ENCODE measurements around the gene ZNF497.
"Not testable (repeated sequence)": the region's sequence is repeated elsewhere in the genome, so short reads cannot be mapped to it uniquely, and the experiment has no call there.

The ZNF497 gene

DNA sequence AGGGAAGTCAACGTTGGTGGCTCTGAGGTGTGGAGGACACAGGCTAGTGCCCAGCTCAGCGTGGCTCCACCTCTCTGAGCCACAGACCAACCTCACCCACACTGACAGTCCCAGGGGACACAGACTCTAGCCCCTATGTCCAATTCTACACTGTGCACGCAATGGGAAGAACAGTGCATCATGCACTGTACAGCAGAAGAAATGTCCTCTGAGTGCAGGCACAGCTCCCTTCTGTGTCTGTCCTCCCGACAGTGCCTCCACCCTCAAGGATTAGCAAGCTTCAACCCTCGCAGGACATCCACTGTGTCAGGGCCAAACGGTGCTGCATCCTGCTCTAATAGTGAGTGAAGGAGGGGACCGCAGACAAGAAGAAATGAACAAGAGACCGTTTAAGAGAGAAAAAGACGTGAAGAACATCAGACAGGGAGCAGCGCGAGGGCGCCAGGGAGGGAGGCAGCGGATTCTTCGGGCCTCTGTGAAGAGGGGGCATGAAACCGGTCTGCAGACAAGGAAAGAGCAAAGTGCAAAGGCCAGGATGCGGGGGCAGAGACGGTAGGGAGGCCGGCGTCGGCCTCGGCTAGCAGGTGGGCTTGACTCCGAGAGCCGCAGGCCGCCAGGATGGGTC is 17.6 kb upstream of the ZNF497 start:
- Histone ChIP-seq H3K9ac (ENCODE audit: low read length) (peak overlapping the region; percentile 82; the same call in 1 of the 2 replicates), H3K4me1 (ENCODE audit: low read length) (0 out of 2 replicates have a peak, but pooled peaks cover 3% of the 10 kb centered on the region), H2AFZ (ENCODE audit: low read length) (peak overlapping the region; percentile 96)

DNA sequence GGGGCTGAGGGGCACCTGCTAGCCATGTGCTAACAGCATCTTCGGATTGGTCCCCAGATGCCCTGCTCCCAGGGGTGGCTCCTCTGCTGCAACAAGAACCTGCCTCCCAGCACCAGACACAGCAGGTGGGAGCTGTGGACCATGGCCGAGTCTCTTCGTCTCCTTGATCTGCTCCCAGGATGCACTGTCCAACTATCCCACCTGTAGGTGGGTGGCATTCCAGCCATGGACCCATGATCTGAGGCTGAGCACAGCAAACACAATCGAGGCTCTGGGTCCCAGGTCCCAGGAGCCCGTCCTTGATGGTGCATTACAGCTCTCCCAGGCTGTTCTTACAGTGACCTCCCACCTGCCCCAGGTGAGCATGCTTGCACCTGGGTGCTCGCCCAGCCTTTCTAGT is 16.7 kb upstream of the ZNF497 start:
- no peaks in the 10 kb centered on the region for H3K9me2 ChIP-seq (replicated peaks; ENCODE audit: insufficient read depth, low read length)
- H3K36me3 ChIP-seq (replicated peaks; ENCODE audit: insufficient read depth, low read length), result no peaks in the 10 kb centered on the region
- H3K9ac ChIP-seq (ENCODE audit: low read length), result no peak overlapping the region
- no peak overlapping the region for H3K27ac ChIP-seq (ENCODE audit: low read length)
- 0 out of 2 replicates have a peak, but pooled peaks cover 3% of the 10 kb centered on the region for H3K4me1 ChIP-seq (ENCODE audit: low read length)
- no peaks in the 10 kb centered on the region for H3K9me3 ChIP-seq (replicated peaks; ENCODE audit: insufficient read depth, low read length)
- H3K27me3 ChIP-seq (replicated peaks; ENCODE audit: insufficient read depth, low read length), result no peaks in the 10 kb centered on the region
- no peak overlapping the region for H3K4me3 ChIP-seq (ENCODE audit: low read length)
- TF ChIP-seq EZH2 (optimal IDR thresholded peaks at IDR 0.05; ENCODE audit: low read depth, low read length), result no peak
- TF ChIP-seq, protein P1, sequence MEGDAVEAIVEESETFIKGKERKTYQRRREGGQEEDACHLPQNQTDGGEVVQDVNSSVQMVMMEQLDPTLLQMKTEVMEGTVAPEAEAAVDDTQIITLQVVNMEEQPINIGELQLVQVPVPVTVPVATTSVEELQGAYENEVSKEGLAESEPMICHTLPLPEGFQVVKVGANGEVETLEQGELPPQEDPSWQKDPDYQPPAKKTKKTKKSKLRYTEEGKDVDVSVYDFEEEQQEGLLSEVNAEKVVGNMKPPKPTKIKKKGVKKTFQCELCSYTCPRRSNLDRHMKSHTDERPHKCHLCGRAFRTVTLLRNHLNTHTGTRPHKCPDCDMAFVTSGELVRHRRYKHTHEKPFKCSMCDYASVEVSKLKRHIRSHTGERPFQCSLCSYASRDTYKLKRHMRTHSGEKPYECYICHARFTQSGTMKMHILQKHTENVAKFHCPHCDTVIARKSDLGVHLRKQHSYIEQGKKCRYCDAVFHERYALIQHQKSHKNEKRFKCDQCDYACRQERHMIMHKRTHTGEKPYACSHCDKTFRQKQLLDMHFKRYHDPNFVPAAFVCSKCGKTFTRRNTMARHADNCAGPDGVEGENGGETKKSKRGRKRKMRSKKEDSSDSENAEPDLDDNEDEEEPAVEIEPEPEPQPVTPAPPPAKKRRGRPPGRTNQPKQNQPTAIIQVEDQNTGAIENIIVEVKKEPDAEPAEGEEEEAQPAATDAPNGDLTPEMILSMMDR (IDR thresholded peaks at IDR 0.05; ENCODE audit: low read length), result no peak
- no peak for TF ChIP-seq EZH2phosphoT487 (IDR thresholded peaks at IDR 0.05; ENCODE audit: low read length)
- no peaks in the 10 kb centered on the region for H3K79me2 ChIP-seq (ENCODE audit: low read length)
- DNase-seq, result no peak
- no peaks in the 10 kb centered on the region for H4K20me1 ChIP-seq (ENCODE audit: insufficient read depth, low read length)
- no peak overlapping the region for H2AFZ ChIP-seq (ENCODE audit: low read length)
- no peaks in the 10 kb centered on the region for H3F3A ChIP-seq (ENCODE audit: insufficient read depth, low read length)
- no peak overlapping the region for H3K4me2 ChIP-seq (ENCODE audit: low read depth, low read length)

More for the DNA sequence above, 17.6 kb upstream of the ZNF497 start:
- H3K9me3 ChIP-seq (replicated peaks; ENCODE audit: insufficient read depth, low read length), result no peaks in the 10 kb centered on the region
- no peaks in the 10 kb centered on the region for H3K27me3 ChIP-seq (replicated peaks; ENCODE audit: insufficient read depth, low read length)
- no peaks in the 10 kb centered on the region for H3F3A ChIP-seq (ENCODE audit: insufficient read depth, low read length)
- DNase-seq, result no peak
- TF ChIP-seq EZH2phosphoT487 (IDR thresholded peaks at IDR 0.05; ENCODE audit: low read length), result no peak
- TF ChIP-seq EZH2 (optimal IDR thresholded peaks at IDR 0.05; ENCODE audit: low read depth, low read length), result no peak
- TF ChIP-seq, protein P1 (IDR thresholded peaks at IDR 0.05; ENCODE audit: low read length), result no peak
- H4K20me1 ChIP-seq (ENCODE audit: insufficient read depth, low read length), result no peaks in the 10 kb centered on the region
- H3K9me2 ChIP-seq (replicated peaks; ENCODE audit: insufficient read depth, low read length), result no peaks in the 10 kb centered on the region
- no peaks in the 10 kb centered on the region for H3K79me2 ChIP-seq (ENCODE audit: low read length)
- H3K36me3 ChIP-seq (replicated peaks; ENCODE audit: insufficient read depth, low read length), result no peaks in the 10 kb centered on the region
- peak overlapping the region; percentile 96 for H3K4me2 ChIP-seq (ENCODE audit: low read depth, low read length)
- H3K4me3 ChIP-seq (ENCODE audit: low read length), result peak overlapping the region; percentile 76
- H3K27ac ChIP-seq (ENCODE audit: low read length), result peak overlapping the region; percentile 71; the same call in 1 of the 2 replicates

DNA sequence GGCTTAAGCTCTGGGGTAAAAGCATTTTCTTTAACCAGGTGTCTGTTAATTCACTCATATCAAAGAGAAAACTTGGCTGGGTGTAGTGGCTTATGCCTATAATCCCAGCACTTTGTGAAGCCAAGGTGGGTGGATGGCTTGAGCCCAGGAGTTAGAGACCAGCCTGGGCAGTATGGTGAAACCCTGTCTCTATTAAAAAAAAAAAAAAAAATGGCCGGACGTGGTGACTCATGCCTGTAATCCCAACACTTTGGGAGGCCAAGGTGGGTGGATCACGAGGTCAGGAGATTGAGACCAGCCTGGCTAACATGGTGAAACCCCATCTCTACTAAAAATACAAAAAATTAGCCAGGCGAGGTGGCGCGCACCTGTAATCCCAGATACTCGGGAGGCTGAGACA is 14.2 kb upstream of the ZNF497 start:
- DNase-seq; H3K79me2 ChIP-seq (ENCODE audit: low read length); H2AFZ ChIP-seq (ENCODE audit: low read length); H3K4me1 ChIP-seq (ENCODE audit: low read length); H3K9me2 ChIP-seq (replicated peaks; ENCODE audit: insufficient read depth, low read length); H3F3A ChIP-seq (ENCODE audit: insufficient read depth, low read length); H3K4me3 ChIP-seq (ENCODE audit: low read length); H4K20me1 ChIP-seq (ENCODE audit: insufficient read depth, low read length); H3K27me3 ChIP-seq (replicated peaks; ENCODE audit: insufficient read depth, low read length); H3K4me2 ChIP-seq (ENCODE audit: low read depth, low read length); H3K27ac ChIP-seq (ENCODE audit: low read length); H3K9ac ChIP-seq (ENCODE audit: low read length); H3K9me3 ChIP-seq (replicated peaks; ENCODE audit: insufficient read depth, low read length); H3K36me3 ChIP-seq (replicated peaks; ENCODE audit: insufficient read depth, low read length): not testable (repeated sequence)

DNA sequence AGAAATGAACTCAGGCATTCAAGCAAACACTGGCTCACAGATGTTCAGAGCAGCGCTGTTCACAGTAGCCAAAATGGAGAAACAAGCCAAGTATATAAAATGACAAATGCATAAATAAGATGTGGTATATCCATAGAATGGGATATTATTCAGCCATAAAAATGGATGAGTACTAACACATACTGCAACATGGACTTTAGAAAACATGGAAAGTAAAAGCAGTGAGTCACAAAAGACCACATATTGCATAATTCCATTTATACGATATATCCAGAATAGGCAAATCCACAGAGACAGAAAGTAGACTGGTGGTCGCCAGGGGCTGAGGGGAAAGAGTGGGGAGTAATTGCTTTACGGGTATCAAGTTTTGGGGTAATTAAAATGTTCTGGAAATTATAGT is 11.6 kb upstream of the ZNF497 start:
- Histone ChIP-seq H3K79me2 (ENCODE audit: low read length) (no peaks in the 10 kb centered on the region), H3K4me3 (ENCODE audit: low read length) (no peak overlapping the region)

More for the DNA sequence above, 11.6 kb upstream of the ZNF497 start:
- Histone ChIP-seq H3K9ac (ENCODE audit: low read length) (no peak overlapping the region), H4K20me1 (ENCODE audit: insufficient read depth, low read length) (no peaks in the 10 kb centered on the region), H3K27ac (ENCODE audit: low read length) (no peak overlapping the region), H2AFZ (ENCODE audit: low read length) (no peak overlapping the region), H3K36me3 (replicated peaks; ENCODE audit: insufficient read depth, low read length) (no peaks in the 10 kb centered on the region), H3K9me3 (replicated peaks; ENCODE audit: insufficient read depth, low read length) (no peaks in the 10 kb centered on the region), H3K4me1 (ENCODE audit: low read length) (no peaks in the 10 kb centered on the region), H3F3A (ENCODE audit: insufficient read depth, low read length) (no peaks in the 10 kb centered on the region), H3K27me3 (replicated peaks; ENCODE audit: insufficient read depth, low read length) (no peaks in the 10 kb centered on the region), H3K4me2 (ENCODE audit: low read depth, low read length) (no peak overlapping the region), H3K9me2 (replicated peaks; ENCODE audit: insufficient read depth, low read length) (no peaks in the 10 kb centered on the region)
- DNase-seq, result no peak
- TF ChIP-seq EZH2 (optimal IDR thresholded peaks at IDR 0.05; ENCODE audit: low read depth, low read length) (no peak), EZH2phosphoT487 (IDR thresholded peaks at IDR 0.05; ENCODE audit: low read length) (no peak)
- TF ChIP-seq, protein P1 (IDR thresholded peaks at IDR 0.05; ENCODE audit: low read length), result no peak

All from MM.1S (cell line).